D341Med (cell line): Measurements from ENCODE around the gene ASCC3.

Experiments used
- DNase-seq: peaks from one replicate; pipeline ENCODE4 v3.0.0; 2012; ENCODE audit warnings: low spot score

The ASCC3 gene

DNA sequence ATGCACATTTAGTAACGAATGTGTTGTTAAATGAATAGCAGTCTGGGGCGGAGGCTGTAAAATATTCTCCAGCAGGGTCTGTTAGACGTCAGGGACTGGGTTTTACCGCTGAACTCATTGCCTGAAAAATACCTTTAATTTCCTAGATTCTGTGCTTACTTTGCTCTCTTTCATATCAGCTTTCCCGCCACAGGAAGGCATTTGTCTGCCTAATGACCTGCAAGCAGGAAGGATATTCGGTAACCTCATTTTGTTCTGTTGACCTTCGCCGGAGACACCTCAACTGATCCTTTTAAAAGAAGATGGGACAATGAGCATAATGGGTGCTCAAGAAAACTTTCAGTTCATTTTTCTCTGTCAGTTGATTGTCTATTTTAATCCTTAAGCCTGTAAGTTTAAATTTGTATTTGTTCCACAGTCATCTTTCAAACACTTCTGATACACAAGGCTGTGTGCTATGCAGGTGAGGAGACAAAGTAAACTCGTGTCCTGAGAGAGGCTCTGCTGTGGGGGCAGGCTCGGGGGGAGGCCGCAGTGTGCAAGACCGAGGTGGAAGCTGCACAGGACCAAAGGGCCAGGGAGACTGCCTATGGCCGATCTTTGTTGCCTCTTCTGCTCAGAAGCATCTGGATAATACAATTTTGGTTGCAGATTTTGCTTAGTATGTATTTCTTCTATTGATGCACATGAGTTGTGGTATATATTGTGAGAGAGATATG is 389.0 kb downstream of the ASCC3 start:
- no peak for DNase-seq

DNA sequence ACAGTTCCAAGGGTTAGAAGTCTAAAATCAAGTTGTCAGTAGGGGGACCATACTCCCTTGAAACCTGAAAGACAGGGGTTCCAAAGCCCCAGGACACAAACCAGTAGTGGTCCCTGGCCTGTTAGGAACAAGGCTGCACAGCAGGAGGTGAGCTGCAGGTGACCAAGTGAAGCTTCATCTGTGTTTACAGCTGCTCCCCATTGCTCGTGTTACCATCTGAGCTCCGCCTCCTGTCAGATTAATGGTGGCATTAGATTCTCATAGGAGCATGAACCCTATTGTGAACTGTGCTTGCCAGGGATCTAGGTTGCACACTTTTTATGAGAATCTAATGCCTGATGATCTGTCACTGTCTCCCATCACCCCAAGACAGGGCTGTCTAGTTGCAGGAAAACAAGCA is 391.1 kb downstream of the ASCC3 start:
- no peak for DNase-seq

DNA sequence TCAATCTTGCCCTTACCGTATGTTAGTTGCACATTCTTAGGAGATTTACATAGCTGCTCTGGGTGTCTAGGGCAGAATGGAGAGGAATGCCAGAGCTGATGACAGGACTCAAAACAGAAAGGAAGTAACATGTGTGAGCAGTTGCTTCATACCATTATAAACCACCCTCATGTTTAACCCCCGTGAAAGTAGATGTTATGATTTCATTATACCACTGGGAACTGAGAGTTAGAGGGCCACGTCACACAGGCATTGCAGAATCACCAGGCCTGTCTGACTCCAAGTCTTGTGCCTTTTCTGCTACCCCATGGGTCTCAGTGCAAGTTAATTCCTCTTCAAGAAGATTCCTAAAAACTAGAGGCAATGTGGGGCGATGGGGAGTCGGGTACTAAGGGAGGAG is 392.9 kb downstream of the ASCC3 start:
- DNase-seq: no peak

DNA sequence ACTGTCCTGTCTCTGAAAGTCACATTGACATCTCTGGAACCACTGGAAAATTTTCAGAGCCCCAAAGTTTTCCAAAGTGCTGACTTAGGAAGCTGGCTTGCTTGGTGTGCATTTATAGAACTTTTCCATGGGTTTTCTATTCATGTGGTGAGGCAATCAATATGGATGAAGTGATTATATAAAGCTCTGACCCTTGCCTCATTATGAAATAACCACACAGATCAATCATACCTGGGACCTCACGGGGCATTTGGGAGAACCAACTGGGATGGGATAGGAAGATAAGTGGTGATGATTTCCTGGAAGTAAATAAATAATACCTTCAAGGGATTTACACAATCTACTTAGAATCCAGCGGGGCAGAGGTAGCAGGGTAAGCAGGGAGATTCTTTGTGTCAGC is 393.5 kb downstream of the ASCC3 start:
- no peak for DNase-seq

DNA sequence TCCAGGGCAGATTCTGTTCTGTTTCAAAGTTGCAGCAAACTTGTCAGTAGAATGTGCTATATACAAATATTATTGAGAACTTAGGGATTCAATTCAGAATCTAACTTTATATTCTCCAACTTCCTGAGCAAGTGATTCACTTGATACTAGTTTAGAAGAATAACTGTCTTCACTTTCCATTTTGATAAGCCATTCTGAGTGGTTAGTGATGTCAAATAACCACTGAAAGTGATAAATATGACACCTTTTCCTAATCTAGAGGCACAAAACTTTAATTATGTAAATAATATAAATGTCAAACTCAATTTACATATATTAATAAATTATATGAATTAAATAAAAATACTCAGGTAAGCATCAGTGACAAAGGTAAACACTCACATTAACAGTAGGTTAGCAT is 395.9 kb downstream of the ASCC3 start:
- DNase-seq: no peak

DNA sequence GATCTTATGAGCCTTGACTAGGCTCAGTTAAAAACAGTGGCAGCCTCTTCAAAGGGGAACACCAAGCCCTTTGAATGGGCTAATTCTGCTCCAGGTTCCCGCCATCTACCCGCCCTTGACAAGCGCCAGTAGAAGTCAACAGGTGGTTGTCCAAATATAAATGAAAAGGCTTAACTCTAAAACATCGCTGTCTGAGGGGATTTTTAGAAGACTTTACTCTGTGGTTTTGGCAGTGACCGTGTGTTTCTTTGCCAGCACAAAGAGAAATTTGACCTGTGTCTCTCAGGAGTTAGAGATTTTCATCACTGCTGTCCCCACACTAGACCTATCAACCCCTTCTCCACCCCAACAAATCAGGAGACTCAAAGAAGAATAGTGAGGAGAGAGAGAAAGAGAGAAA is 396.7 kb downstream of the ASCC3 start:
- DNase-seq: no peak

DNA sequence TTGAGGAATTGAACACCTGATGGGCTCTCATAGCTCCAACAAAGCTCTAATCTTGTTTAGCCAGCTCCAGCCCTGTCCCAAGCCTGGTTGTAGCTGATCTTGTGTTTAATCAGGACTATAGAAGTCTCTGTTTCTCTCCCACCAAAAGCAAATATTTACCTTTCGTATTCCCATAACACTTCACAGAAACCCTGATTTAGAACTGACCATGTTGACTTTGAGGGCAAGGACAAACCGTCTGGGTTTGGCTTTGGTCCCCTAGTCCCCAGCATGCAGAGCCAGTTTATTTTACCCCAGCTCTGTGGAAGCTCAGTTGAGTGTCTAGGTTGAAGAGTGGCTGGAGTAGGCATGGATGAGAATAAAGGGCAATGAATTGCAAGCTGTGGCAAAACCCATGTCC is 398.4 kb downstream of the ASCC3 start:
- DNase-seq: no peak

DNA sequence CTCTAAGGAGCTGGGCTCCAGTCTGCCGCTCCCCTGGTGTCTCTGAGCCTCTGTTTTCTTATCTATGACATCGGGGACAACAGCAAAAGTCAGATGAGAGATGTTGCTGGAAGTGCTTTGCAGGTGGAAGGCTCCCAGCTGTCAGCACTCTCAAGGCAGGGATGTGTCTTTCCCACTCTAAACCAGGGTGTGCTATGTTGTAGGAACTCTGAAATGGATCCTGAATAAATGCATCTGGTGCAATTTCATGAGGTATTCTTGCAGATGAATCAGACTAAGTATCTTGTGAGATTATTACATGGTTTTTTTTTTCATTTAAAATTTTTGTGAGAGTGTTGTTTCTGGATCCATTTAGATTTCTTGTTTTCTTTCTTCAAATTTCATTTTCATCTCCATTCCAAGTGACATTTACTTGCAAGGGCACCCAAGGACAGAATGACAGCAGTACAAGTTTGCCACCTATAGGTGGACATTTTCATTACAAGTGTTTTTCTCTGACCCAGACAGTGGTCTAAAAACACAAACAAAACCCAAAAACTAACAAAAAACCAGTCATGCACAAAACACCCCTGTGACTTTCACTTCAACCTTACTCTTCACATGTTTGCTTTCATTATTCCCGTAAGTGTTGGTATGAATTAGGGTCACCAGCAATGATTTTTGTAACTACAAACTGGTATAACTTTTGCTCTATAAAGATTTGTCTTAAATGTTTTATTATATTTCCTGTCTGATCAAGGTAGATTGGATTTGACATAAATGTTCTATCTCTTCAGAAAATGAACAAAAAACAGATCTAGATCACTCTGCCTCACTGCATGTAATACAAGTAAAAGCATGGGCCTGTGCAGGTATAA is 401.7 kb downstream of the ASCC3 start:
- no peak for DNase-seq

DNA sequence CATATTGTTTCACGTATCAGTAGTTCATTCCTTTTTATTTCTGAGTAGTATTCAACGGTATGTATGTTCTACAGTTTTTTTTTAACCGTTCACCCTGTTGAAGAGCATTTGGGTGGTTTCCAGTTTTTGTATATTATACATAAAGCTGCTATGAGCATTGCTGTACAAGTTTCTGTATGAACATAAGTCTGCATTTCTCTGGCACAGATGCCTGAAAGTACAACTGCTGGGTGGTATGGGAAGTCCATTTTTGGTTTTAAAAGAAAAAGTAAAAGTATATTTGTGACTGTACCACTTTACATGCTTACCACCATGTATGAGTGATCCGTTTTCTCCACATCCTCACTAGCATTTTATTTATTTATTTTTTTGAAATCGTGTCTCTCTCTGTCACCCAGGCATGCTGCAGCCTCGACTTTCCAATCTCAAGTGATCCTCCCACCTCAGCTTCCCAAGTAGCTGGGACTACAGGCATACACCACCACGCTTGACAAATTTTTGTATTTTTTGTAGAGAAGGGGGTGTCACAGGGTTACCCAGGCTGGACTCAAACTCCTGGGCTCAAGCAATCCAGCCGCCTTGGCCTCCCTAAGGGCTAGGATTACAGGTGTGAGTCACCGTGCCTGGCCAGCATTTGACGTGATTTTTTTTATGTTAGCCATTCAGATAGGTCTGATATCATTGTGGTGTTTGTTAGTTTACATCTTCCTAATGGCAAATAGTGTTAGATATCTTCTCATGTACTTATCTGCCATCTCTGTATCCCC is 405.4 kb downstream of the ASCC3 start:
- DNase-seq: no peak

DNA sequence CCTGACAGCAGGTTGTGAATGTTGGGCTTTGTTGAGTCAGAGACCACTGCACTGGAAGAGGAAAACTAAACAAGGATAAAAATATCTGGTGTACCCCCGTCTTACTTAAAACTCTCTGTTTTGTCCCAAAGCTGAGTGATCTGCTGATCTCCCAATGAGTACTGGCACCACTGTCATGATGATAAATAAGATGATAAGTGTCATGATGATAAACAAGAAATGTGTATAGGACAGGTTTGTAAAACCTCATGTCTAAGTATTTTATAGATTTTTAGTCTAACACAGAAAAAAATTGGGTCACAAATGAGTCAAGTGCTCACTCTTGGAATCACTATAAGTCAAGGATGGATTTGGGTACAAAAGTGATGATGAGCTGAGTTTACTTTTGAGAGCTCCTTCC is 407.9 kb downstream of the ASCC3 start:
- no peak for DNase-seq

DNA sequence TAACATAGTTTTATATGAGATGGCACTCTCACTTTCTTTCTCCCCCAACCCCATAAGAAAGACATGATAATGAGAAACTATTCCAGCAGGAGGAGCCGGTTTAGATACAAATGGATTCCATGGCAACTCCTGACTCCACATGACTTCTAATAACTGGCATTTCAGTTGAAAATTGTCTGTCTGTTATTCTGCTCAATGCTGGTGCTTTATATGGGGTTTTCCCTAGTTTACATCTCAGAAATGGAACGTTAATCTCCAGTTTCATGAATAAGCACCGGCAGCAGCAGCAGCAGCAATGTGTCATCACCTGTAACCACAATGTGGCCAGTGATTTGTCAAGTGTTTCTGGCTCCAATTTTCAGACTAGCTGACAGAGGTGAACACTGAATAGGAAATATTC is 408.5 kb downstream of the ASCC3 start:
- DNase-seq: no peak

DNA sequence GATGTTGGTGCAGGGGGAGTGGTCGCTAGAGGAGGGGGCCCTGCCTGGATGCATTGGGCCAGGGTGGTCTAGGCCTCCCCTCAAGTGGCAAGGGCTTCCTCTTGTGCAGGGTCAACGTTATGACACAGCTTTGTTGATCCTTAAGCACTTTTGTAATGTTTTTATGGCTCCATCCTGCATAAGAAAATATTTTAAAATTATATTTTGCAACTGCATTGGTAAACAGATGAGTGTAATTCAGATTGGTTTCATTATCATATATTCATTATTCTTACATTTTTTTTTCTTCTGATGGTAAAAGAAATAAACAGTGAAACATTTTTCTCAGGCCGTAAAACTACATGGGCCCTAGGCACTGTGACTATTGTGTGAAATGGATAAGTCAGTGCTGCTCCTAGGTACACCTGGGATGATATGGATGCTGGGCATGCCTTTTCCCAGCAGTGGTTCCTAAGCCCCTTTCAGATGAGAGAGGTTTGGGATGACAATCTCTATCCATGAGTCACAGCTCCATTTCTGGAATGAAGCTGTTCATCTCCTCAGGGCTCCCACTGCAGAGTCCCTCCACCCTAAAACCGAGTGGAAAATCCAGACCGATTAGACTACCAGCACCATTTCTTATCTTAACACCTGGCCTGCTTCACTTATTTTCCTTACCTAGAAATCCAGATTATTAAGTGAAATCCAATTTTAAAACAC is 410.6 kb downstream of the ASCC3 start:
- no peak for DNase-seq

DNA sequence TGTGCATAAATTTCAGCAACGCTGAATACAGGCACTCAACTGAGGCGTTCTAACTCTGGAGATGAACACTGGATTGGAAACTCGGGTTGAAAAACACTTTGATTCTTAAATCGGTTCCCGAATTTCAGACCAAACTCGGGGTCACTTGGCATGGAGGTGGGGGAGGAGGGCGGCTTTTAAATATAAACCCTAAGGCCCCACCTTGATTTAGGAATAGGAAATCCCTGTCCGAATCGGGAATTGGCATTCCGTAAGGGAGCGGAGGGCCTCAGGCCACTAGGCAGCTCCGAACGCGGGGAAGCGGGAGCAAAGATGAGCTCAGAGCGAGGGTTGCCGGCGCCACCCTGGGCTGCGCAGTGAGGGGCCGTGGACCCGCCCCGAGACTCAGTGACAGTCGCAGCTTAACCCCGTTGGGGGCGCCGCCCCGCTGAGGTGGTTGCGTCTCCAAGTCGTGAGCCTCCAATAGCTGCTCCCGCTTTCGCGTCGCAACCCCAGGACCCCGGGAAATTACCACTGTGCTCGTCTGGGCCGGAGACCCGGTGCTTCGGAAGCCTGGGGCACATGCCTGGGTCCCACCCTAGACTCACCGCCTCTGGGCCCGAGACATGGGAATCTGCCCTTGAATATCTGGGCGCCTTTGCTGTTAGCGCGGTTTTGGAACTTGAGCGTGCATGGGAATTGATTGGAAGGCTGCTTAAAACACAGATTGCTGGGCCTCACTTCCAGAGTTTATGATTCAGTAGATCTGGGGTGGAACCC is 411.8 kb downstream of the ASCC3 start:
- DNase-seq: no peak

DNA sequence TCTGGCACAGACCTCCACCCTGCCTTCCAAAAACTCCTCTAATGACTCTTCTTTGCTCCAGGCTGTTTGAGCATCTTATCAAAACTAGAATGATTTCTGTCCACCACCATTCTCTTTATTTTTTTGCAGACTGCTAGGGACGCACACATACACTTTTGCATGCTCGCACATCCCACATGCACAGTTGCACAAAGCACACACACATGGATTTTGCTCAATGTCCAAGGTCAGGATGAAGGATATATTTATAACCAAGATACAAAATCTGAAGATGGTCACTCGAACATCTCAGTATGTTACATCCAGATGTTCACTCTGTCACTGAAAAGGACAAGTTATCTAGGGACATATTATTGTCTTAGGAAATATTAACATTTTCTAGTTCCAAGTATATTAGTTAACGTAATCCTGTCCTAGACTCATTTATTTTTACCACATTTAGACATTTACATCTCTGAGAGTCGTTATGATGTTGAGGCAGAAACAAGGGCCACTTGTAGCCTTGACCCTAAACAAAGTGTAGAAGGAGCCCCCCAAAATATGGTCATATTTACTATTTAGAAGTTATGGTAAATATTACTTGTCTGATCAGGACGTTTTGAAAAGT is 413.0 kb downstream of the ASCC3 start:
- no peak for DNase-seq

DNA sequence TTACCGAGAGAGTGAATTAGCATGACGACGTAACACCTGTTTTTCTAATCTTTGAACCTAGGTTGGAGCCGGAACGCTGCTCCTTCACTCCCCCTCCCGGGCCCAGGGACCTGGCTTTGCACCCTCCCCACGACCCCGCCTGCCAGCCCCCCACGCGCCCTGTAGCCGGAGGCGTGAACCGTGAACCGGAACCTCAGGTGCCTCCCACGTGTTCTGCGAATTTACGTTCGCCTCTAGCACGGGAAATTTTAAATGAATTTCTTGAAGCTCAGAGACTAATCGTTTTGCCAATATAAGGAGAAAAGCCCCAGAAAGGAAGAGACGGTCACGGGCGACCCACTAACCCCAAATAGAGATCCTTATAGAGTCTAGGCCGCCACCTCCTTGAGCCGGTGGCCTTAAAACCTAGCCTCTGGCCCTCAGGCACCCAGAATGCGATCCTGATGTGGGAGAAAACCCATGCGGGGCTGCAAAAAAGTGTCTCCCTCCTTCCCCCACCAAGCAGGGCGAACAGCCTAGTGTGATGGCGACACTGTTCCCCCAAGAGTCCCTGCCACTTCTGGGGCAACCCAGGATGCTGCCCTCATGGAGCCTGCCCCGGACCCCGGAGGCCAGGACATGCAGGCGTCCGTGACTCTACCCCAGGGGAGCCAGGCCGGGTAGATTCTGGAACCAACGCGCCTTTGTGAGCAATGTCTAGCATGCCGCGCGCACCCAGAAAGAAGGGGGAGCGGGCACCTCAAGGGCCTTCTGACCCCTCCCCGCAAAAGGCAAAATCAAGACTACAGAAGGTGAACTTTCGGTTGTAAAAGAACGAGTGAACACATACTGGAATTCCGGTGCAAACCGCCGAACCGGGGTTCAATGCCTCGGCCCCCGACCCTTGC is 413.8 kb downstream of the ASCC3 start:
- DNase-seq: no peak

DNA sequence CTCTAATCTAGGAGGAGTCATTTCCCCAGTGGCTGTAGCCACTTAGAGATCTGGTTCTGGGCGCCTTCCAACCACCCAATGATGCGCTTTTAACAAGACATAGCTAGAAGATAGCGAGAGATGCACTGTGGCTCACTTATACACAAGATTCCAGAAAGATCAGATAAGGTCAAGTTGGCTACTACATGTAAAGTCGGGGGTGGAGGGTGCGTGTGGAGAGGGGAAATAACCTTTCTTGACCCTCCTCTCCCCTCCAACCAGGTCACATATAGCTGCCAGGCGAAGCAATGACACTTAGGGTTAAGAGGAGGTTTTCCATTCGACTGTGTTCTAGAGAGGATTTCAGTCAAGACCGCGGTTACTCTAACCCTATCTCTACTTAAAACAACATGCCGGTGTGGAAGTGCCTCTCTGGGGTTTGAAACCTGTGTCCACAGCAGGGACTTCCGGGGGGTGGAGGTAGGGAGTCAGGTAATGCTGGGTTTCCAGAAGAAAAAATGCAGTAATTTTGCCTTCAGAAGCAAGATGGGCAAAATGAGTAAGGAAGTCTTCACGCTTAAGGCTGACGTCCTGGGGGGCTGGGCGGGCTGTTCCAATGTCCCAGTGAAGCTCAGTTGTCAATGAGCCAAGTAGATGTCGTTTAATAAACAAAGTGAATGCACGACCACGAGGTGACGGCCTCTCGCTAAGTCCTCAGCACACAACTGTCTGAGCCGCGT is 414.6 kb downstream of the ASCC3 start:
- DNase-seq: no peak

DNA sequence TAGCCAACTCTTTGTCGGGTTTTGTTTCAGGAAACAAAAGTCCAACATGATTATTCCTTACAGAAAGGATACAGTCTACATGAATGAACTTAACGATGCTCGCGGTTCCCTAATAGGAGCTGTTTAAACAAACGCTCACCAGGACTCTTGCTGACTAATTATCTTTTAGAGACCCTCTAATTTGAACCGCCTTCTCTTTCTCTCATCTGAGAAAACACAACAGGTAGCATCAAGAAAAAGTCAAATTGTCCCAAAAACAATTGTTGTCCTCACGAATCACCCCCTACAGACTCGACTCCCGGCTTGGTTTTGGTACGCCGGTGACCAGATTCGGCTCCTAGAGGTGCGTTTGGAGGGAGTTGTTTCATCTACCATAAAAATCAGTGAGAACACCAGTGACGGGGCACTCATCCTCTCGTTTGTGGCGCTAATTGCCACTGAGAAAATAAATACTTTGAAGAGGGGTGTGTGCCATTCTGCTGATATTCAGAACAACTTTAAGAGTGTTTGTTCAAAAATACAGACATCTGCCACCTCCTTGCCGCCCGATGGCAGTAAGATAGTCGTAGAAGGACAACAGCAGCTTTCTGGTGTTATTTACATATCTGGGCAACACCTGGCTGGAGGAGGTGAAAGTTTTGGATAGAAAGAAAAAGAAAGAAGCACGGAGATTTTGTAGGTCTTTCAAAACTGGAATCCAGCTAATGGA is 415.3 kb downstream of the ASCC3 start:
- no peak for DNase-seq

DNA sequence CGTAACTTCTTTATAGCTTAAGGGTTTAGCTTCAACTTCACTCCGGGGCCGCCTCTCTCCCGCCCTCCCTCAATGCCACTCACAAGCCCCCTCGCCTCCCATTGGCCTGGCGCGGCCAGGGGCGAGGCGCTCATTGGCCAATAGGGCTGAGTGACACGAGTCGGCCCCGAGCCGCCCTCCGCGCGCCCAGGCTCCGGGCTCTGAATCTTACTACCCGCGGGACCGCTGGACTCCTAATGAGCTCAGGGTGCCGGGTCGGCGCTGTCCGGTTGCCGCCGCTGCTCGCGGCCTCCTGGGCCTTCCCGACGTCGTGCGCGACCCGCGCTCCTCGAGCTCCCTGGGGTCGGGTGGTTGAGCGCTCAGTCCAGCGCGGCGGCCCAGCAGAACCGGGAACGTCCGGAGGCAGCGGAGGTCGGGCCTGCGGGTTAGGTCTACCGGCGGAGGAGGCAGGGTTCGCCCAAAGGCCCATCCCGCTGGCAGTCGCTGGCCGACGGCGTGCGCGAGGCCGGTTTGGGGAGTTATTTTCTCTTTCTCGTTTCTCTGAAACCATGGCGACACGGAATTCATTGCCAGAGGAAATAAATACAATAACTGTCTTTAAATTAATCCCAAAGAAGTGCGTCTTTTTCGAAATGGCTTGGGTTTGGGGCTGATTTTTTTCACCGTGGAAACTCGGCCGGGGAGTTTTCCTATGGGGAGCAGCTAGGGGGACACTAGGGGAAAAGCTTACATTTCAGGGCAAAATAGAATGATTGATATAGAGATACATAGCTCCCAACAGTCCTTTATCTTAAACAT is 416.0 kb downstream of the ASCC3 start, which contains the start of gene SIM1:
Gene SIM1 (minus strand): TSS at position 19 of the 798 bp plus-strand sequence. CDS start 1,453 bp downstream, outside the sequence.
- DNase-seq: peak; percentile 76
